Ovary (tissue), 9 donors: ENCODE data around the gene IQCC. TPM values are rescaled to one million over a fixed set of nuclear protein-coding genes. Genes with fewer than 3 reads are reported as not detected.
A peak's percentile ranks its signal among the peaks of the same experiment; 100 is the strongest.

ENCODE experiments used
- DNase-seq, 5 donors: peaks; one replicate each; pipeline ENCODE4 v3.0.0-alpha.2; 2019 to 2020
- H3K27ac ChIP-seq, 2 donors: fragments of 200-600 bp; one replicate each; pipeline versions ENCODE4 v1.5.1 to v1.8.0; 2019 to 2022
- H3K27me3 ChIP-seq: fragments of 200-600 bp; one replicate; pipeline ENCODE4 v1.8.0; 2022
- H3K36me3 ChIP-seq: fragments of 200-600 bp; sonication (generic); one replicate; pipeline ENCODE4 v1.5.1; 2019
- H3K4me1 ChIP-seq: one replicate; pipeline ENCODE4 v1.8.1; 2013; ENCODE audit warnings: mild to moderate bottlenecking, moderate library complexity; ENCODE audit not compliant: insufficient read depth
- H3K4me3 ChIP-seq: fragments of 200-600 bp; sonication (generic); one replicate; pipeline ENCODE4 v1.5.1; 2017
- H3K9me3 ChIP-seq, 2 donors: fragments of 200-600 bp in 1 of 2; sonication (generic) in 1 of 2; one replicate each; pipeline versions ENCODE4 v1.5.1 to v1.8.1; 2013 to 2019; ENCODE audit warnings: mild to moderate bottlenecking in 1 of 2, moderate library complexity in 1 of 2
- EP300 ChIP-seq: sonication (generic); formaldehyde crosslinking; IDR thresholded peaks from one replicate; pipeline ENCODE4 v1.6.1; 2017; ENCODE audit warnings: antibody characterized with exemption
- POLR2A ChIP-seq: fragments of 450-650 bp; IDR thresholded peaks from one replicate; pipeline ENCODE4 v1.6.1; 2017; ENCODE audit warnings: antibody characterized with exemption, mild to moderate bottlenecking, moderate library complexity
- WGBS, 3 donors: extraction: QIAGEN DNeasy Blood & Tissue Kit in 1 of 3; methylation state at CpG; one replicate each; pipeline versions ENCODE4 v1.1.5 to v1.1.7; 2013 to 2017; 5-methylcytosine and 5-hydroxymethylcytosine counted together
- intact Hi-C, 4 donors: fragments of 100-400 bp; cut with DNase I; formaldehyde crosslinking; loops; one replicate each; pipeline versions ENCODE4 v1.11.0 to v1.15.1; 2022 to 2023
- polyA plus RNA-seq, 2 donors: library from polyadenylated mRNA; stranded (reverse); fragments of 200-250 nt in 1 of 2; fragments of 350-450 nt in 1 of 2; fragmentation: Illumina TruSeq in 1 of 2; extraction: RNeasy Lipid Tissue Mini Kit (QIAGEN cat#74804) in 1 of 2; gene quantifications; one replicate each; pipeline ENCODE4 v1.2.3, GENCODE V29; 2013 to 2014
- total RNA-seq, 7 donors: library from RNA; depleted of rRNA in 2 of 7; stranded (reverse); fragments of >200 nt in 2 of 7; fragmentation: NEBNext Ultra II Directional in 3 of 7; extraction: Animal tissue kit (Norgen Biotek cat#: 25700) in 3 of 7; gene quantifications; one replicate each; pipeline versions ENCODE4 v1.1.0 to v1.2.4, GENCODE V29; 2016 to 2023
- TF ChIP-seq, protein P1 (sequence below), 3 donors: fragments of 450-650 bp in 2 of 3; fragments of 200-600 bp in 1 of 3; IDR thresholded peaks; one replicate each; pipeline versions ENCODE4 v1.5.1 to v1.8.0; 2016 to 2022; ENCODE audit warnings: antibody characterized with exemption in 3 of 3, mild to moderate bottlenecking in 1 of 3
- donor health status: DM: no; HTN: no; CAD: no; lungs with moderate emphysema.
- donor health status: DM: no; HTN: no; CAD: no.
- donor health status: Bipolar disorder and iron deficiency.
- donor health status: DM: yes; HTN: yes; CAD: no.
- donor health status: DM: no; HTN: no; CAD: no.
- donor health status: DM: yes; HTN: yes; CAD: no.

Gene IQCC
- total and polyA plus RNA-seq, 9 donors, result 2.3 to 4.7 (median 2.6) TPM

DNA sequence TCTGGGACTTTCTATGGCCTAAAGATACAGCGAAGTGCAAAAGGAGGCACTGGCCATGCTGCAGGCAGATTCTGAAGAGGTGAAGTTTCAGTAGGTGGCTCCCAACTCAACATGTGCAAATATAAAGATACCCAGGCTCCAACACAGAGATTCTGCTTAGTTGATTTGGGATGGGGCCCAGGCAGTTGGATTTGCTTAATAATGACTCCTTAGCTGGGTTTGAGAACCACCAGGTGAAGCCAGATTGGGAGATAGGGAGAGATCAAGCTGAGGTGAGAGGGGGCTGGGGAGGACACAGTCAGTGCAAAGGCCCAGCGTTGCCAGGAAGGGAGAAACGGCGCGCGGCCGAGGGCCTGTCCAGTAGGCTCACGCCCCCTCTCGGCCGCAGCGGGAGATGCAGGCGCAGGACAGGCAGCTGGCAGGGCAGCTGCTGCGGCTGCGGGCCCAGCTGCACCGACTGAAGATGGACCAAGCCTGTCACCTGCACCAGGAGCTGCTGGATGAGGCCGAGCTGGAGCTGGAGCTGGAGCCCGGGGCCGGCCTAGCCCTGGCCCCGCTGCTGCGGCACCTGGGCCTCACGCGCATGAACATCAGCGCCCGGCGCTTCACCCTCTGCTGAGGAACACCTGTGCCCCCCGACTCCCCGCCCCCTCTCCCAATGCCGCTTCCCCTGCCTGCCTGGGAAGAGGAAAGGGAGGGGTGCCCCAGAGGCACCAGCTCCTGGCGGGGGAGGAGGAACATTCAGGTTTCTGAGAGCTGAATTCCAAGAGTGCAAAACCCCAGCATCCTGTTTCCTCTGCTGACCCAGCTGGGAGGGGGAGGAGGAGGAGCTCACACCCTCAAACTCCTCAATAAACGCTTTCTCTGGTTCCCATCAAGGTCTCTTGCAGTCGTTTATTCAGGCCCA is 42.8 kb downstream of the IQCC start:
- peak; percentile 82 to 88 (median 84) for DNase-seq
- Histone ChIP-seq H3K27me3 (no peaks in the 10 kb centered on the region), H3K9me3 (no peaks in the 10 kb centered on the region), H3K4me3 (no peak overlapping the region), H3K36me3 (no peaks in the 10 kb centered on the region), H3K4me1 (peaks cover 12% of the 10 kb centered on the region), H3K27ac (no peak overlapping the region)
- intact Hi-C loops, result loop anchor here in 1 of 4 donors (10.0 kb wide), 1 partner anchor 117 kb away; the partner anchor contains the start of genes FAM229A and TSSK3
- TF ChIP-seq POLR2A, result no peak
- TF ChIP-seq, protein P1, sequence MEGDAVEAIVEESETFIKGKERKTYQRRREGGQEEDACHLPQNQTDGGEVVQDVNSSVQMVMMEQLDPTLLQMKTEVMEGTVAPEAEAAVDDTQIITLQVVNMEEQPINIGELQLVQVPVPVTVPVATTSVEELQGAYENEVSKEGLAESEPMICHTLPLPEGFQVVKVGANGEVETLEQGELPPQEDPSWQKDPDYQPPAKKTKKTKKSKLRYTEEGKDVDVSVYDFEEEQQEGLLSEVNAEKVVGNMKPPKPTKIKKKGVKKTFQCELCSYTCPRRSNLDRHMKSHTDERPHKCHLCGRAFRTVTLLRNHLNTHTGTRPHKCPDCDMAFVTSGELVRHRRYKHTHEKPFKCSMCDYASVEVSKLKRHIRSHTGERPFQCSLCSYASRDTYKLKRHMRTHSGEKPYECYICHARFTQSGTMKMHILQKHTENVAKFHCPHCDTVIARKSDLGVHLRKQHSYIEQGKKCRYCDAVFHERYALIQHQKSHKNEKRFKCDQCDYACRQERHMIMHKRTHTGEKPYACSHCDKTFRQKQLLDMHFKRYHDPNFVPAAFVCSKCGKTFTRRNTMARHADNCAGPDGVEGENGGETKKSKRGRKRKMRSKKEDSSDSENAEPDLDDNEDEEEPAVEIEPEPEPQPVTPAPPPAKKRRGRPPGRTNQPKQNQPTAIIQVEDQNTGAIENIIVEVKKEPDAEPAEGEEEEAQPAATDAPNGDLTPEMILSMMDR (IDR thresholded peaks at IDR 0.05), result peak; percentile 33 to 81 (median 76)
- WGBS, 3 donors, result 6 to 11% (median 7%) methylated on average over 14 to 31 of the region's 31 CpGs

DNA sequence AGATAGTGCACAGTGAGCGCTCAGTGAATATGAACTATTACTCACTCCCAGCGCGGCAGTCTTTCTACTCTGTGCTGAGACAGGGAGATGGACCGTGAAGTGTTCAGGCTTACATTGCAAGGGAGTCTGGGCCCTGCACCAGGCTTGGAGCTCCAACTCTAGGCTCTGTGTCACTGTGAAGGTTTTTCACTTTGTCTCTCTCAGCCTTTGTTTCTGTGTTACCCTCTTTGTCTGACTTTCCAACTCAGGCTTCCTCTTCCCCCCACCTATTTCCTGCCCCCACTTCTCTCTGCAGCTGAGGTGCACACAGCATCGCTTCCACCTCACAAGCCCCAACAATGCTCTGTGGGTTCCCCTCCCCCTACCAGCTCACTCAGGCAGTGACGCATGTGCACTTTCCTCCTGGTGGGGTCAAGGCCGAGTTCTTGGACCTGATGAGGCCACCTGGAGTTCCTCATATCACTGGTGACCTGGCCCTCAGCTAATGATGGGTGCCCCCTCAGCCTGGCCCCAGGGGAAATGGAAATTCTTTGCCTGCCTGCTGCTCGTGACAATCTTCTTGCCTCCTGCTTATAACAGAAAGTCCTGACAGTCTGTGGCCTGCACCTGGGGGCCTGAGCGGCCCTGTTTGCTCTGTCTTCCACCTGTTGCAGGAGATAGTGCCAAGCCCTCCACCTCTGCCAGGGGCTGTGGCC is 44.5 kb downstream of the IQCC start:
- no peak overlapping the region for H3K4me3 ChIP-seq
- H3K4me1 ChIP-seq, result peaks cover 12% of the 10 kb centered on the region
- H3K27me3 ChIP-seq, result no peaks in the 10 kb centered on the region
- no peaks in the 10 kb centered on the region for H3K9me3 ChIP-seq
- H3K27ac ChIP-seq, result no peak overlapping the region
- H3K36me3 ChIP-seq, result no peaks in the 10 kb centered on the region
- DNase-seq, result peak in 4 of 5 donors; percentile 34 to 62 (median 42)
- WGBS, 3 donors, result 47 to 56% (median 51%) methylated on average over 9 of the region's 9 CpGs
- intact Hi-C loops, result loop anchor here in 1 of 4 donors (10.0 kb wide), 1 partner anchor 115 kb away; the partner anchor contains the start of genes FAM229A and TSSK3
- TF ChIP-seq, protein P1 (IDR thresholded peaks at IDR 0.05), result no peak
- TF ChIP-seq EP300 (no peak), POLR2A (no peak)

DNA sequence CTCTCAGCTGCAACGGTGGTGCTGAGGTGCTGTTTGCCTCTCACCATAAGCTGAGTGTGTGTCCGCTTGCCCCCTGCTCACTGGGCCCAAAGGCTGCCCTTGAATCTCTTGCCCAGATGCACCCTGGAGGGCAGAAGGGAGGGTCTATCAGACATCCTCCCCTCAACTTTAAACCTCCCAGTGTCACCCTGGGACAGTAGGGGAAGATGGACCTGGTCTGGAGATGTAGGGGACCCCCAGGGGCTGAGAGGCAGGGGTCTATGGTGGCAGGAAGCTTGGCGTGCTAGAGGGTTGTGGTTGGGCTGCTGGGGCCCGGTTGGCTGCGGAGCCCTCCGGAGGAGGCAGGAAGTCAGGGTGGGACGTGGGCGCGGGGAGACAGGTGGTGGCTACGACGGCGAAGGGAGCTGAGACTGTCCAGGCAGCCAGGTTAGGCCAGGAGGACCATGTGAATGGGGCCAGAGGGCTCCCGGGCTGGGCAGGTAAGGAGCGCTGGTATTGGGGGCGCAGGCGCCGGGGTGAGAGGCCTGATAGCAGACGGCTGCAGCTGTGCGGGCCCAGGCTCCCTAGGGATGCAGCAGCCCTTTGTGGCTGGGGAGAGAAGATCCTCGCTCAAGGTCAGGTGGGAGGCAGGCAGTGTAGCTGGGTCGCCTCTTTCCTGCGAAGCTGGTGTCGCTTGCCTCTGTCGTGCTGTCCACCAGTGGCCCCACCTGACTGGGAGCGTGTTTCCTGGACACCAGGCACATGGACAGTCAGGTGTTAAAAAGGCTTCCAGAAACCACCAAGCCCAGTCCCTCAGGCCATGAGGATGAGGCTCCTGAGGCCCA is 45.6 kb downstream of the IQCC start, which contains the start of gene LCK:
Gene LCK (plus strand): TSS at position 373 of the 824 bp plus-strand sequence. CDS start 23,065 bp downstream, outside the sequence.
- 66 to 77% (median 76%) methylated on average over 25 of the region's 25 CpGs for WGBS, 3 donors
- H3K36me3 ChIP-seq, result no peaks in the 10 kb centered on the region
- no peaks in the 10 kb centered on the region for H3K9me3 ChIP-seq
- TF ChIP-seq, protein P1 (IDR thresholded peaks at IDR 0.05), result no peak
- intact Hi-C loops, result no loop called here
- peaks cover 12% of the 10 kb centered on the region for H3K4me1 ChIP-seq
- H3K27me3 ChIP-seq, result no peaks in the 10 kb centered on the region
- DNase-seq, result no peak
- H3K27ac ChIP-seq, result no peak within 1 kb of the TSS
- no peak within 1 kb of the TSS for H3K4me3 ChIP-seq
